Endothelial cell of umbilical vein (primary cell): ENCODE measurements around the gene PPP1R8. TPM values are rescaled to one million over a fixed set of nuclear protein-coding genes. Genes with fewer than 3 reads are reported as not detected.
A peak's percentile ranks its signal among the peaks of the same experiment; 100 is the strongest.

ENCODE experiments used
- BruUV-seq: library from RNA; stranded (reverse); fragments of 400-500 nt; replicated peaks from 2 replicates; lab custom pipeline; 2021; lab: Mats Ljungman, UMichigan
- CTCF ChIA-PET: fragments of 300-600, 350-600 bp; sonication (Branson Sonifier 250); formaldehyde crosslinking; loops from one replicate; lab custom pipeline; 2021; ENCODE audit warnings: antibody characterized with exemption, inconsistent platforms; lab: Charles Lee
- POLR2A ChIA-PET: fragments of 300-600, 350-600 bp; sonication (Branson Sonifier 250); formaldehyde crosslinking; loops from one replicate; lab custom pipeline; 2021; ENCODE audit warnings: antibody characterized with exemption, inconsistent platforms; lab: Charles Lee
- DNase-seq: peaks from one replicate; pipeline ENCODE4 v3.0.0-alpha.2; 2011; ENCODE audit warnings: low read depth, low spot score
- FAIRE-seq: peaks from 2 replicates; lab custom pipeline; 2011; peaks lifted over from hg19 to GRCh38; lab: Jason Lieb, UNC
- H2AFZ ChIP-seq: 2 replicates; pipeline ENCODE4 v1.6.0; 2012; ENCODE audit warnings: low read depth, low read length, control low read depth, inconsistent platforms
- H3K27ac ChIP-seq: 2 replicates; pipeline ENCODE4 v1.5.1; 2011; ENCODE audit warnings: low read depth, mild to moderate bottlenecking, control low read depth, low read length, moderate library complexity; ENCODE audit not compliant: insufficient read depth
- H3K27me3 ChIP-seq, 2 experiments: 2 replicates each; pipeline versions ENCODE4 v1.6.0 to v1.6.1; 2011; ENCODE audit warnings: low read length in 2 of 2, mixed read lengths in 1 of 2; ENCODE audit not compliant: control insufficient read depth in 2 of 2, insufficient read depth in 2 of 2
- H3K36me3 ChIP-seq, 2 experiments: 2 replicates in 1 of 2; 3 replicates in 1 of 2; pipeline ENCODE4 v1.5.1; 2011; ENCODE audit warnings: low read length in 2 of 2, mild to moderate bottlenecking in 1 of 2, moderate library complexity in 1 of 2; ENCODE audit not compliant: control insufficient read depth in 2 of 2, insufficient read depth in 2 of 2; ENCODE audit errors: extremely low read depth in 1 of 2
- H3K4me1 ChIP-seq: 3 replicates; pipeline ENCODE4 v1.5.1; 2011; ENCODE audit warnings: mild to moderate bottlenecking, low read length; ENCODE audit not compliant: control insufficient read depth, insufficient read depth; ENCODE audit errors: extremely low read depth
- H3K4me2 ChIP-seq: 2 replicates; pipeline ENCODE4 v1.6.1; 2011; ENCODE audit warnings: low read length, control low read depth, mixed read lengths; ENCODE audit not compliant: insufficient read depth
- H3K4me3 ChIP-seq, 3 experiments: fragments of 200-600 bp in 1 of 3; sonication (generic), shearing (Covaris generic) in 1 of 3; replicated peaks in 1 of 3; 2 replicates each; pipeline ENCODE4 v1.5.1; 2011 to 2016; ENCODE audit warnings: control low read depth in 3 of 3, low read length in 3 of 3, mild to moderate bottlenecking in 2 of 3, inconsistent platforms in 1 of 3, low read depth in 1 of 3, moderate library complexity in 1 of 3; ENCODE audit not compliant: insufficient read depth in 1 of 3
- H3K79me2 ChIP-seq: 2 replicates; pipeline ENCODE4 v1.6.0; 2012; ENCODE audit warnings: low read length, inconsistent platforms; ENCODE audit not compliant: control insufficient read depth, insufficient read depth
- H3K9ac ChIP-seq: replicated peaks from 2 replicates; pipeline ENCODE3; 2011; ENCODE audit warnings: low read length, control low read depth; ENCODE audit not compliant: insufficient read depth; ENCODE audit errors: extremely low read depth
- H3K9me1 ChIP-seq: replicated peaks from 3 replicates; pipeline ENCODE4 v1.6.0; 2011; ENCODE audit warnings: mild to moderate bottlenecking, low read length; ENCODE audit not compliant: control insufficient read depth, insufficient read depth; ENCODE audit errors: extremely low read depth
- H3K9me3 ChIP-seq: replicated peaks from 2 replicates; pipeline ENCODE4 v1.5.1; 2012; ENCODE audit warnings: low read length, inconsistent platforms; ENCODE audit not compliant: control insufficient read depth, insufficient read depth
- H4K20me1 ChIP-seq: replicated peaks from 2 replicates; pipeline ENCODE3; 2011; ENCODE audit warnings: mild to moderate bottlenecking, low read length; ENCODE audit not compliant: control insufficient read depth, insufficient read depth; ENCODE audit errors: extremely low read depth
- EZH2 ChIP-seq: IDR thresholded peaks from 2 replicates; pipeline ENCODE4 v1.6.1; 2012; ENCODE audit warnings: borderline replicate concordance, low read depth, mild to moderate bottlenecking, moderate library complexity, low read length, inconsistent platforms; ENCODE audit not compliant: severe bottlenecking
- FOS ChIP-seq: IDR thresholded peaks from 2 replicates; pipeline ENCODE4 v1.6.1; 2011; ENCODE audit warnings: mild to moderate bottlenecking, low read length, moderate library complexity, borderline replicate concordance; ENCODE audit not compliant: insufficient read depth
- GATA2 ChIP-seq: IDR thresholded peaks from 2 replicates; pipeline ENCODE4 v1.7.0; 2011; ENCODE audit warnings: low read depth, mild to moderate bottlenecking, moderate library complexity, mixed read lengths, low read length; ENCODE audit not compliant: insufficient read length, insufficient read depth
- JUN ChIP-seq: IDR thresholded peaks from 2 replicates; pipeline ENCODE4 v1.6.1; 2011; ENCODE audit warnings: borderline replicate concordance, low read depth; ENCODE audit not compliant: insufficient read length, insufficient read depth
- MAX ChIP-seq: IDR thresholded peaks from 2 replicates; pipeline ENCODE4 v1.6.1; 2011; ENCODE audit not compliant: insufficient read depth, insufficient read length
- MYC ChIP-seq: IDR thresholded peaks from one replicate; pipeline ENCODE4 v1.6.1; 2011; ENCODE audit warnings: mild to moderate bottlenecking, low read depth, low read length
- POLR2A ChIP-seq: IDR thresholded peaks from 2 replicates; pipeline ENCODE4 v1.6.1; 2012; ENCODE audit warnings: low read depth, mild to moderate bottlenecking, control low read depth, low read length
- POLR2AphosphoS5 ChIP-seq: IDR thresholded peaks from 2 replicates; pipeline ENCODE4 v1.6.1; 2012; ENCODE audit warnings: low read depth, mild to moderate bottlenecking, control low read depth, low read length, moderate library complexity; ENCODE audit not compliant: insufficient read depth
- dilution Hi-C: fragments of 300-500 bp; cut with MboI; formaldehyde crosslinking; loops from one replicate; pipeline ENCODE4 v1.15.0; 2019; ENCODE audit warnings: low sequenced_read_pairs; ENCODE audit not compliant: extremely low pct_ligation_motif_present
- intact Hi-C: fragments of 100-400 bp; cut with micrococcal nuclease; formaldehyde crosslinking; loops from one replicate; pipeline ENCODE4 v1.10.0; 2022
- polyA plus RNA-seq, 4 experiments: library from polyadenylated mRNA; depleted of rRNA in 3 of 4; stranded (reverse) in 3 of 4; unstranded in 1 of 4; fragments of >200 nt; gene quantifications; 2 replicates each; pipeline versions ENCODE4 v1.2.1 to v1.2.3, GENCODE V29; 2011 to 2012; ENCODE audit warnings: missing spikeins in 1 of 4
- small RNA-seq: library from RNA; depleted of rRNA; stranded (forward); fragments of <200 nt; gene quantifications from one replicate; pipeline ENCODE3, GENCODE V24; 2012; ENCODE audit warnings: low replicate concordance, low read depth; ENCODE audit not compliant: insufficient read depth, insufficient read length
- total RNA-seq: library from RNA; stranded (reverse); gene quantifications from 2 replicates; pipeline ENCODE4 v1.2.3, GENCODE V29; 2021
- TF ChIP-seq, protein P1 (sequence below), 2 donors: IDR thresholded peaks; 1 replicate in 1 of 2; 2 replicates in 1 of 2; pipeline ENCODE4 v1.5.1; 2011; ENCODE audit warnings: low read length in 2 of 2, mild to moderate bottlenecking in 2 of 2, moderate library complexity in 2 of 2, control low read depth in 1 of 2, inconsistent platforms in 1 of 2, low read depth in 1 of 2; ENCODE audit not compliant: insufficient read depth in 1 of 2; ENCODE audit errors: extremely low read depth in 1 of 2

PPP1R8 gene
- total and polyA plus RNA-seq, 2 donors (not counting 3 experiments of a cell fraction or from before 2014, with no cell fraction given), result 39.0 to 48.5 TPM

DNA sequence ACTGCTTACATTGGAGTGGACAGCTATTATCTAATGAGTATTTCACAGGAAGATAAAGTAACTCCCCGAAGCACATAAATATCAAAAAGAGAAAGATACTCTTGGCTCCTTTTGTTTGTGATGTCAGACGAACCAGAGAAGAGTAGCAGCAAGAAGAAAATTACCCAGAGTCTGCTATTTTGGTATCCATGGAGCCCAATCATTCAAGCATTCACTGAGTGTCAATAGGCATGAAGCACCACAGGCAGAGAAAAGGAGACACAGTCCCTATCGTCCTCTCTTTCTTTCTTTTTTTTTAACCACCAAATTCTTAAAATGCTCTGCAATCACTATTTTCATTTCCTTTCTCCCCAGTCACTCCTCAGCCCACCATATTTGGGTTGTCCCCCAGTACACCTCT is 63.9 kb downstream of the PPP1R8 start:
- peaks cover 18% of the 10 kb centered on the region in 2 experiments for H3K36me3 ChIP-seq
- no peak overlapping the region for H3K27ac ChIP-seq
- no peak overlapping the region for H3K4me2 ChIP-seq
- dilution Hi-C loops (no loop called here), intact Hi-C loops (no loop called here)
- no peaks in the 10 kb centered on the region for H3K9me3 ChIP-seq
- TF ChIP-seq JUN (no peak), MYC (no peak), EZH2 (no peak), MAX (no peak), GATA2 (no peak), POLR2A (no peak), POLR2AphosphoS5 (no peak), FOS (no peak)
- TF ChIP-seq, protein P1, sequence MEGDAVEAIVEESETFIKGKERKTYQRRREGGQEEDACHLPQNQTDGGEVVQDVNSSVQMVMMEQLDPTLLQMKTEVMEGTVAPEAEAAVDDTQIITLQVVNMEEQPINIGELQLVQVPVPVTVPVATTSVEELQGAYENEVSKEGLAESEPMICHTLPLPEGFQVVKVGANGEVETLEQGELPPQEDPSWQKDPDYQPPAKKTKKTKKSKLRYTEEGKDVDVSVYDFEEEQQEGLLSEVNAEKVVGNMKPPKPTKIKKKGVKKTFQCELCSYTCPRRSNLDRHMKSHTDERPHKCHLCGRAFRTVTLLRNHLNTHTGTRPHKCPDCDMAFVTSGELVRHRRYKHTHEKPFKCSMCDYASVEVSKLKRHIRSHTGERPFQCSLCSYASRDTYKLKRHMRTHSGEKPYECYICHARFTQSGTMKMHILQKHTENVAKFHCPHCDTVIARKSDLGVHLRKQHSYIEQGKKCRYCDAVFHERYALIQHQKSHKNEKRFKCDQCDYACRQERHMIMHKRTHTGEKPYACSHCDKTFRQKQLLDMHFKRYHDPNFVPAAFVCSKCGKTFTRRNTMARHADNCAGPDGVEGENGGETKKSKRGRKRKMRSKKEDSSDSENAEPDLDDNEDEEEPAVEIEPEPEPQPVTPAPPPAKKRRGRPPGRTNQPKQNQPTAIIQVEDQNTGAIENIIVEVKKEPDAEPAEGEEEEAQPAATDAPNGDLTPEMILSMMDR (IDR thresholded peaks at IDR 0.05; ENCODE audit: extremely low read depth in 1 of 2, insufficient read depth in 1 of 2, low read depth in 1 of 2, low read length in 2 of 2), result no peak
- no peaks in the 10 kb centered on the region for H3K79me2 ChIP-seq
- no peaks in the 10 kb centered on the region for H3K4me1 ChIP-seq
- no peaks in the 10 kb centered on the region for H4K20me1 ChIP-seq
- ChIA-PET CTCF (interaction anchor here (1.5 kb wide), 1 partner anchor 37 kb away, joined by 6 read pairs; no protein-coding TSS in a partner anchor), POLR2A (no interaction called here)
- H3K9me1 ChIP-seq, result no peaks in the 10 kb centered on the region
- no peak overlapping the region for H3K4me3 ChIP-seq
- H3K27me3 ChIP-seq, result no peaks in the 10 kb centered on the region
- no TSS peak for BruUV-seq
- FAIRE-seq (no peak), DNase-seq (no peak)
- no peak overlapping the region for H2AFZ ChIP-seq
- H3K9ac ChIP-seq, result no peak overlapping the region

Small RNAs within 50 kb of the gene (small RNA-seq; reads per million reads assigned to genes)
- gene RNU6-1245P (not detected), gene SCARNA1 (22.3 reads per million, percentile 81 among the genes with 10 or more reads in this experiment)

Other genes with a start within 250 kb of the PPP1R8 start
- 32.1 and 33.0 TPM in 2 replicates for gene AHDC1, start 226.6 kb upstream of the PPP1R8 start, total RNA-seq
- 7.0 and 7.8 TPM in 2 replicates for gene AHDC1, start 226.6 kb upstream of the PPP1R8 start, polyA plus RNA-seq
- not detected in 2 replicates for gene FGR, start 195.6 kb upstream of the PPP1R8 start, total RNA-seq
- gene FGR, start 195.6 kb upstream of the PPP1R8 start, polyA plus RNA-seq, result 0.16 and 0.18 TPM in 2 replicates
- 20.0 and 28.4 TPM in 2 replicates for gene IFI6, start 158.6 kb upstream of the PPP1R8 start, total RNA-seq
- gene IFI6, start 158.6 kb upstream of the PPP1R8 start, polyA plus RNA-seq, result 47.9 and 58.0 TPM in 2 replicates
- 11.9 and 12.8 TPM in 2 replicates for gene FAM76A, start 104.8 kb upstream of the PPP1R8 start, total RNA-seq
- 1.8 and 1.9 TPM in 2 replicates for gene FAM76A, start 104.8 kb upstream of the PPP1R8 start, polyA plus RNA-seq
- 83.8 and 90.3 TPM in 2 replicates for gene STX12, start 57.6 kb upstream of the PPP1R8 start, total RNA-seq
- 26.1 and 28.7 TPM in 2 replicates for gene STX12, start 57.6 kb upstream of the PPP1R8 start, polyA plus RNA-seq
- gene THEMIS2, start 41.8 kb downstream of the PPP1R8 start, total RNA-seq, result 6.3 and 11.1 TPM in 2 replicates
- gene THEMIS2, start 41.8 kb downstream of the PPP1R8 start, polyA plus RNA-seq, result 15.3 and 15.7 TPM in 2 replicates
- 29.4 and 29.8 TPM in 2 replicates for gene RPA2, start 83.8 kb downstream of the PPP1R8 start, total RNA-seq
- gene RPA2, start 83.8 kb downstream of the PPP1R8 start, polyA plus RNA-seq, result 21.9 and 22.0 TPM in 2 replicates
- 0.23 TPM in 1 of 2 replicates, not detected in the other for gene SMPDL3B, start 104.2 kb downstream of the PPP1R8 start, total RNA-seq
- gene SMPDL3B, start 104.2 kb downstream of the PPP1R8 start, polyA plus RNA-seq, result 1.2 and 1.3 TPM in 2 replicates
- 10.0 TPM in 2 replicates for gene XKR8, start 129.2 kb downstream of the PPP1R8 start, total RNA-seq
- 13.1 and 15.2 TPM in 2 replicates for gene XKR8, start 129.2 kb downstream of the PPP1R8 start, polyA plus RNA-seq